Nephron (organoid): ENCODE measurements around the gene TDRD6.

Source experiments
- H3K27ac Mint-ChIP-seq, 3 experiments: 2 replicates each; pipeline ENCODE4 v1.8.0; 2020; ENCODE audit warnings: mixed read lengths in 3 of 3, mild to moderate bottlenecking in 2 of 3, moderate library complexity in 1 of 3
- H3K27me3 Mint-ChIP-seq: 2 replicates; pipeline ENCODE4 v1.8.0; 2021; ENCODE audit warnings: low read depth, mild to moderate bottlenecking, moderate library complexity, mixed read lengths
- H3K36me3 Mint-ChIP-seq: 2 replicates; pipeline ENCODE4 v1.8.0; 2020; ENCODE audit warnings: low read depth, mixed read lengths
- H3K4me1 Mint-ChIP-seq: 2 replicates; pipeline ENCODE4 v1.8.0; 2020; ENCODE audit warnings: mixed read lengths
- H3K4me3 Mint-ChIP-seq, 3 experiments: 2 replicates each; pipeline ENCODE4 v1.8.0; 2020; ENCODE audit warnings: mild to moderate bottlenecking in 3 of 3, mixed read lengths in 3 of 3, moderate library complexity in 2 of 3
- H3K9me3 Mint-ChIP-seq: 2 replicates; pipeline ENCODE4 v1.8.0; 2020; ENCODE audit warnings: mixed read lengths
- CTCF ChIP-seq, 3 experiments: fragments of 200-600 bp; sonication (generic); IDR thresholded peaks; one replicate each; pipeline ENCODE4 v1.5.0; 2021; ENCODE audit warnings: antibody characterized with exemption in 3 of 3; ENCODE audit not compliant: unreplicated experiment in 3 of 3

Gene TDRD6

GRCh38 chr6:46648869-46649492, 38.7 kb upstream of the TDRD6 start:
- H3K4me3 Mint-ChIP-seq: peak overlapping the region in 1 of 3 experiments; percentile 56
- no peak overlapping the region for H3K27ac Mint-ChIP-seq
- H3K36me3 Mint-ChIP-seq: peaks cover 19% of the 10 kb centered on the region
- H3K9me3 Mint-ChIP-seq: peaks cover 9% of the 10 kb centered on the region
- H3K27me3 Mint-ChIP-seq: peaks cover 5% of the 10 kb centered on the region
- no peak for TF ChIP-seq CTCF (IDR thresholded peaks at IDR 0.05; ENCODE audit: unreplicated experiment in 3 of 3)
- peaks cover 29% of the 10 kb centered on the region for H3K4me1 Mint-ChIP-seq

GRCh38 chr6:46651006-46651405, 36.7 kb upstream of the TDRD6 start:
- peaks cover 29% of the 10 kb centered on the region for H3K4me1 Mint-ChIP-seq

GRCh38 chr6:46651816-46652215, 35.9 kb upstream of the TDRD6 start:
- H3K36me3 Mint-ChIP-seq: peaks cover 9% of the 10 kb centered on the region
- H3K27me3 Mint-ChIP-seq: peaks cover 14% of the 10 kb centered on the region
- peak overlapping the region; percentile 60 to 86 (median 85) for H3K27ac Mint-ChIP-seq
- H3K4me3 Mint-ChIP-seq: peak overlapping the region; percentile 86 to 95 (median 92)
- peaks cover 29% of the 10 kb centered on the region for H3K4me1 Mint-ChIP-seq
- TF ChIP-seq CTCF (IDR thresholded peaks at IDR 0.05; ENCODE audit: unreplicated experiment in 3 of 3): no peak
- no peaks in the 10 kb centered on the region for H3K9me3 Mint-ChIP-seq

More at GRCh38 chr6:46651006-46651405, 36.7 kb upstream of the TDRD6 start:
- H3K9me3 Mint-ChIP-seq: no peaks in the 10 kb centered on the region
- H3K4me3 Mint-ChIP-seq: peak overlapping the region; percentile 86 to 95 (median 92)
- no peak for TF ChIP-seq CTCF (IDR thresholded peaks at IDR 0.05; ENCODE audit: unreplicated experiment in 3 of 3)
- peak overlapping the region; percentile 36 to 85 (median 68) for H3K27ac Mint-ChIP-seq
- H3K27me3 Mint-ChIP-seq: peaks cover 14% of the 10 kb centered on the region
- peaks cover 17% of the 10 kb centered on the region for H3K36me3 Mint-ChIP-seq

- peak overlapping the region; percentile 86 to 95 (median 92) for H3K4me3 Mint-ChIP-seq
- TF ChIP-seq CTCF (IDR thresholded peaks at IDR 0.05; ENCODE audit: unreplicated experiment in 3 of 3): no peak
- H3K9me3 Mint-ChIP-seq: no peaks in the 10 kb centered on the region
- peaks cover 6% of the 10 kb centered on the region for H3K36me3 Mint-ChIP-seq
- peak overlapping the region; percentile 60 to 86 (median 85) for H3K27ac Mint-ChIP-seq
- peaks cover 14% of the 10 kb centered on the region for H3K27me3 Mint-ChIP-seq
- peaks cover 29% of the 10 kb centered on the region for H3K4me1 Mint-ChIP-seq
Observed at GRCh38 chr6:46652232-46652602, 35.5 kb upstream of the TDRD6 start.

DNA sequence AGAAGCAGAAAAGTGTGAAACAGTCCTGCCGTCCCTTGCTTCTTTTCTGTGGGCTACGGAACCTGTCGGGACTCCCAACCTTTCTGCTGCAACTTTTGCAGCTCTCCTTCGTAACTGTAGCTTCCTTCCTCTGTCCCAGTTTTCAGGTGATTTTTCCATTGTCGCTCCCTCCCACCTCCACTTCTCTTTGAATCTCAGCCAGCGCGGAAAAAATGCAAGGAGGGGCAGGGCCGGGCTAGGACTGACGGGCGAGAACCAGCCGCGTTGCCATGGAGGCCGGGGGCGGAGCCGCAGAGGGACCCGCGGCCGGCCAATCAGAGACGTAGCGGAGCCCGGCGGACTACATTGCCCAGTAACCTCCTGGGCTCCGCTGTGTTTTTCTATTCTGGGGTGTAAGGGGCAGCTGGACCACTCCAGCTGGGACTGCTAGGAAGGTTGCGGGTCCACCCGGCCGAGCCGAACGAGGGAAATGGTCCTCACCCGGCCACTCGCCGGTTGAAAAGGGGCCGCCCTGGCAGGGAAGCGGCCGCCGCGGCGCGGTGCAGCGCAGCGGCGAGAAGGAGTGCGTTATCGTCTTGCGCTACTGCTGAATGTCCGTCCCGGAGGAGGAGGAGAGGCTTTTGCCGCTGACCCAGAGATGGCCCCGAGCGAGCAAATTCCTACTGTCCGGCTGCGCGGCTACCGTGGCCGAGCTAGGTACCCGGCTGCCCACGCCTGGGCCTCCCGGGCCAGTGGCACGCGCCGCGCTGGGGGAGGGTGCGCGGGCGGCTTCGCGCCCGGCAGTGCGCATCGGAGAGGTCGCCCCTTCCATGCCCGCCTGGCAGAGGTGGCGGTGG, 34.9 kb upstream of the TDRD6 start, which contains the start of the genes CYP39A1 and SLC25A27:
Gene CYP39A1 (minus strand): TSS at position 216 of the 836 bp plus-strand sequence. CDS start 236 bp downstream, outside the sequence.
Gene SLC25A27 (plus strand): TSS at position 373 of the 836 bp plus-strand sequence. CDS start 218 bp downstream, at position 591.
- Mint-ChIP-seq H3K4me3 (peak within 1 kb of the TSS; percentile 86 to 95 (median 92)), H3K27me3 (peaks cover 14% of the 10 kb centered on the region), H3K36me3 (peaks cover 6% of the 10 kb centered on the region), H3K27ac (peak within 1 kb of the TSS; percentile 60 to 86 (median 85)), H3K4me1 (peaks cover 29% of the 10 kb centered on the region), H3K9me3 (no peaks in the 10 kb centered on the region)
- no peak for TF ChIP-seq CTCF (IDR thresholded peaks at IDR 0.05; ENCODE audit: unreplicated experiment in 3 of 3)
